DMS 273 (cell line): ENCODE results near the gene NINJ1.

Experiments used
- DNase-seq: peaks from one replicate; lab custom pipeline; 2025; ENCODE audit not compliant: unreplicated experiment; lab: John Stamatoyannopoulos, UW

NINJ1 gene

DNA sequence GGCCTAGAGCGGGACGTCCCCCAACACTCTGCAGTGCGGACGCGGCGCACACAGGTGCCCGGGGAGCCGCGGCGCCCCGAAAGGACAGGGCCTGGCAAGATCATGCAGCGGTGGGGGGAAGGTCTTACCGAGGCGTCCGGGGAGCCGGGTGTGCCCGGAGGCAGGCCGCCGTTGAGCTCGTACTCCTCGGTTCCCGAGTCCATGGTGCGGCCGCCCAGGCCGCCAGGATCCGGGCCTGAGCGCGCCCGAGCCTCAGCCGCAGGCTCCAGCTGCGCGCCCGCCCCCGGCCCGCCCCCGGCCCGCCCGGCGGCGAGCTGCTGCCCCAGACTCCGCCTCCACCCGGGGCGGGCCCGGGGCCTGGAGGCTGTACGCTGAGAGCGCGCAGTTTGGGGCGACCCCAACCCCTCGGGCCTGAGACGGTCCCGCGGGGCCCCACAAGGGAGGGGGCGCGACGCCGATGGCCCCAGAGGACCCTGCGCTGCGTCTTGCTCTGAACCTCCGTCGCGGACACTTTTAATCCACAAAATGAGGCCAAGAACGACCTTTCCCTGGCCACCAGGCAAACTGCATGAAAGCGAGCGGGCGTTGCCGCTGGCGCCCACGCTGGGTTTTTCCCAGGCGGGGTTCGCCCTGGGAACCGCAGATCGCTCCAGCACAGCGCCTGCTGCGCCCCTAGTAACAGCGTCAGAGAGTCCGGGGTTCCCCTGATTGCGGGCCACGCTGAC lies at the start of gene NINJ1:
NINJ1 (minus strand) TSS at position 237 of the 725 bp plus-strand sequence; CDS start at position 203, 34 bp downstream.
- peak; percentile 91 for DNase-seq

DNA sequence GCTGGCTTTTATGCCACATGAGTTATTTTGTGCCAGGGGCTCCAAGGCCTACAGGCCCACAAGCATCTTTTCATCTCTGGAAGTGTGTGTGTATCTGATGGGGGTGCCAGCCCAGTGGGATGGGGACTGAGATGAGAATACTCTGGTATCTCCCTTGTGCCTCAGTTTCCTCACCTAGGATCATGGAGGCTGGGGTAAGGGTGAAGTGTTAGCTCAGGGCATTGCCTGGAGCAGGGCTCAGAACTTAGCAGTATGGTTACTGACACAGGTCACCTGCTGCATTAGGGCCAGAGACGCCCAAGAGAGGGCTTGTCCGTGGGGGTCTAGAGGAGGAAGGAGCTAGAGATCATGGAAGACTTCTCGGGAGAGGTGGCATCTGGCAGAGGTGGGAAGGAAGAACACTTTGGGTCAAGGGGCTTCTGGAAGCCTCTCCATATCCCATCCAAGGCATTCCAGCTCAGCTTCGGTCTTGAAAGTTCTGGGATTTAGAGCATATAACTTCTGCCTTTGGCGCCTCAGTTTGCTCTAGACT lies 49.1 kb upstream of the NINJ1 start:
- DNase-seq: no peak

GRCh38 chr9:93182572-93182971 lies 48.5 kb upstream of the NINJ1 start:
- DNase-seq: peak; percentile 49

DNA sequence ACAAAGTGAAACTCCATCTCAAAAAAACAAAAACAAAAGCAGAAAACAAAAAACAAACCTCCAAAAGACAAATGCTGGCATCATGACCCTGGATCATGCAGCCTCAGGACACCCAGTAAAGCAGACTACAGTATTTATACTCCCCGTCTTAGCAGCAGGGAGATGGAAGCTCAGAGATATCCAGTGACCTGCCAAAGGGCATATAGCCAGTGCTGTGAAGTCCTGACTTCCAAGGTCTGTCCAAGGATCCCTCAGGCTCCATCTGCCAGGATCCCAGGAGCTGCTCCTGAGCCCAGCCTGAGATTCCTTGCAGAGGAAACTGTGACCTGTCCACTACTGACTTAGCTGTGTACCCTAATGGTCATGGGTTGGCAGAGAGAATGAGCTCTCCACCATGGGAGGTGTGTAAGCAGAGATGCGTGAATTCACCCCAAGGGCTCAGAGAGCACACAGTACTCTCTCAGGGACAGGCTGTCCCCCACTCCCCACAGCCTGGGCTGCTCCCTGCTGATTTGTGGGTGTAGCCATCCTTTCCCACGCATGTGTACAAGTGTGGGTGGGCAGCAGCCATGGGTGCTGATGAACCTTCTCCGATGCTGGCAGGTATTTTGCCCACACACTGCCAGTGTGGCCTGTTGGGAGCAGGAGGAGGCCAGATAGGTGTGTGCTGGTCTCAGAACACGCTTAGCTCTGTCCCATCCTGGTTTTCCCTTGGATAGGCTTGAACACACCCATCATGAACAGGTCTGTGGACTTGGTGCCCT lies 47.8 kb upstream of the NINJ1 start:
- peak; percentile 25 for DNase-seq

- DNase-seq: no peak
These were observed 46.9 kb upstream of the NINJ1 start for GRCh38 chr9:93180938-93181337.

DNA sequence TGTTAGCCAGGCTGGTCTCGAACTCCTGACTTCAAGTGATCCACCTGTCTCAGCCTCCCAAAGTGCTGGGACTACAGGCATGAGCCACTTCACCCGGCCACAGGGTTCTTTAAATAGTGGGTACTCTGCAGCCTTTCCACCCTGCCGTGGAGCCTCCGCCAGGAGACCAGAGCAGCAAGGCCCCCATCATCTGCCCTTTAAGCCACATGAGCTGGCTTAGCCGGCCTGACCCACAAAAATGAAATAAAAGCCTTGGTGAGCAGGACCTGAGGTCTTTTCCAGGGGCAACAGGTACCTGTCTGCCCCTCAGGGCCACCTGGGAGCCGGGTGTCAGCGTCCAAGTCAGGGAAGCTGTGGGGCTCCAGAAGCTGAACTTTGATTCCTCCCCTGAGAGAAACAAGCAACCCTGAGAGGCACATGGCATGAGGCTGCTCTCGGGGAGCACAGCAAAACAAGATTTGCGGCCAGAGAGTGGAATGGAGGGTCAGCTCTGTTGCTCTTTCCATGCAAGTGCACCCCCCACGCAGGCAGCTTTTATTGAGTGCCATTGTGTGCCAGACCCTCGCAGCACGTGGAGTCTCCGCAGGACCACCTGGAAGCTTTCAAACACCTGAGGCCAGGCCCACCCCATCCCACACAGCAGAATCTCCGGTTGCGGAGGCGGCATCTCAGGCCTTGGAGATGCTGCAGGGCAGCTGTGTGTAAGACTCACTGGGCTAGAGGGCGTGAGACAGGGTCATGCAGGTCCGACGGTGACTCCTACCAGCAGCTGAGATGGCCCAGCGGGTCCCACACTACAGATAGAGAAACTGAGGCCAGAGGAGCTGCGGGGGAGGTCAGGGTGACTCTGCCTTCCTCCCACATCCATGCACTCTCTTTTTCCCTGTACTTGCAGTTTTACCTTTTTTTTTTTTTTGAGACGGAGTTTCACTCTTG lies 45.1 kb upstream of the NINJ1 start:
- DNase-seq: no peak

DNA sequence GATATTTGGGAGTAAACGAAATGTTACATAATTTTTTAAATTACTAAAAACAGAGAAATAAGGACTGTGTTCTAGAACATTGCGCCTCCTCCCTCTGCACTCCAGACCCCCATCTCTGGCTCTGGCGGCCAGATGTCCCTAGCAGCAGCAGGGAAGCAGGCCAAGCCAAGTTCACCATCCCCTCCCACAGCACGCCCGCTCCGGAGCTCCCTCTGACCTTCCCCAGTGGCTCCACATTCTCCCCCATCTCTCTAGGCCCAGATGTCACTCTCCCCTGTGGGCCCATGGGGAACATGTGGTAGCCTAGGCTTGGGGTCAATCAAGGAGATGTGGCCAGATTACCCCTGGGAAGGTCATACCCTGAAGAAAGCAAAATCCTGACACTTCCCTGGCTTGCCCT lies 43.6 kb upstream of the NINJ1 start:
- DNase-seq: peak; percentile 71

GRCh38 chr9:93174976-93175375 lies 40.9 kb upstream of the NINJ1 start:
- DNase-seq: peak; percentile 14

GRCh38 chr9:93173365-93174051 lies 39.5 kb upstream of the NINJ1 start:
- DNase-seq: no peak

DNA sequence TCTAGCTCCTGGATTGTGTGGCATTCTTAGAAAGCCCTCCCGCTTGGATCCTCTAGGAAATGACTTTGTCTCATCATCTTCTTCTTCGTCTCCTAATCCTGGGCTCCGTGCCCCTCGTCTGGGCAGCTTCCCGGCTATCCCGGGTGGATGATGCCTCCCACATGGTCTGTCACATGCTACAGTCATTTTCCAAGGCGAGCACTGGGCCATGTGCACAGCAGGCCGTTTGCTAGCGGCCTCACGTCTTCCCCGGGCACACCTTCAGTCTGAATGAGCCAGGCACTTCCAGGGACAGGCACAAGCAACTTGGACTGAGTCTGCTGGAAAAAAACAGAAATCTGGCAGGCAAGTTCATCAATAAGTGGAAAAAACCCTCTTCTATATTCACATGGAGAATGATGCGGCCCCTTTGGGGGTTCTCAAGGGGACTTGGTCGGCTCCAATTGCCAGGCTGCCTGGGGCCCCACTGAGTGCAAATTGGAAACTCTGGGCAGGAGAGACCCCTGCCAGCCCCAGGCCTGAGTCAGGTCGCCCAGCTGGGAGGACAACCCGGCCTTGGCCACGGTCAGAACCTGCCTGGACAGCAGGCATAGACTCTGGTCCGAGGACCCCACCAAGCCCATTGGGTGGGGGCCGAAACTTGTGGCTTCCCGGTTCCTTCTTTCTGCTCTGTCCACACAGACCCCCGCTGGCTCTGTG lies 38.8 kb upstream of the NINJ1 start:
- DNase-seq: no peak

DNA sequence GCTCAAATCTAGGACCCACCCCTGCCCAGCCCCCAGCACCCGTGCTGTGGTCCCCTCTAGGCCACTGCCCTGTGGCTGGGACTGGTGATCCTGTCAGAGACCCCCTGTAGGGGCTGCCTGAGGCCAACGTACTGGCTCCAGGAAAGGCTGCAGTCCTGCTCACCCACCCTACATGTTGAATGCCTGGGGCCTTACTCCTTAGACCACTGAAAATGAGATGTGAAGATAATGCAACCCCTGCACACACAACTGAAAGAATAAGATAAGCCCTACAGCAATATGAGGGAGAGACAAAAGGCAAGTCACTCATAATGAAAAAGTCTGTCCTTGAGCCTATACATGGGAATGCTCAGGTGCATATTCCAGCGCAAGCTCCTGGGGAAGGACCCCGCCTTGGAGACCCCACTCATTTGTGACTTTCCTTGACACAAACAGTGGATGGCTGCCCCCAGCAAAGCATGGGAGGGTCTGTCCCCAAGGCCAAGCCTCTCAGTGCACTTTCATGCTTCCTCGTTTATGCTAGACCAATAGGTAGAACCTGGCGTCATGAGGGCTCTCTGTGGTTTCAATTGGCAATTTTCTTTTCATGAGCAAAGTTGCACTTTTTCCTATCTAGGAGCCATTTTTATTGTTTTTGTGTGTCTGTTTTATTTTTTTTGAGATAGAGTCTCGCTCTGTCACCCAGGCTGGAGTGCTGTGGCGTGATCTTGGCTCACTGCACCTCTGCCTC lies 37.4 kb upstream of the NINJ1 start:
- DNase-seq: no peak

GRCh38 chr9:93170571-93170970 lies 36.5 kb upstream of the NINJ1 start:
- no peak for DNase-seq

DNA sequence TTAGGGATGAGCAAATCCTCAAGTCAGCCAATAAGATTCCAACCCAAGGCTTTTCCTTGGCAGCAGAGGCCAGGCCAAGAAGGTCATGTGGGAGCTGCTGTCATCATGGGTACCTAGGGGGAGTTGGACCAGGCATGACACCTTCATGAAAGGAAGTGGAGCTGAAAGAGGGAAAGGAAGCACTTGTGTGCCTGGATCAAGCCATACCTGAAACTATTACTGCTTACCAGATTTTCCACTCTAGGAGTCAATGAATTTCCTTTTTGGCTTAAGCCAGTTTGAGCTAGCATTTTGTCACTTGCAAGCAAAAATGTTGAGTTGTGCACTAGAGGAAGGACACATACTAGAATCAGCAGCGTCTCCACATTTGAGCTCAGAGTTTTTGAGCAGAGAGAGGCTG lies 35.4 kb upstream of the NINJ1 start:
- DNase-seq: no peak

- no peak for DNase-seq
These were observed 34.5 kb upstream of the NINJ1 start for GRCh38 chr9:93168581-93168980.

DNA sequence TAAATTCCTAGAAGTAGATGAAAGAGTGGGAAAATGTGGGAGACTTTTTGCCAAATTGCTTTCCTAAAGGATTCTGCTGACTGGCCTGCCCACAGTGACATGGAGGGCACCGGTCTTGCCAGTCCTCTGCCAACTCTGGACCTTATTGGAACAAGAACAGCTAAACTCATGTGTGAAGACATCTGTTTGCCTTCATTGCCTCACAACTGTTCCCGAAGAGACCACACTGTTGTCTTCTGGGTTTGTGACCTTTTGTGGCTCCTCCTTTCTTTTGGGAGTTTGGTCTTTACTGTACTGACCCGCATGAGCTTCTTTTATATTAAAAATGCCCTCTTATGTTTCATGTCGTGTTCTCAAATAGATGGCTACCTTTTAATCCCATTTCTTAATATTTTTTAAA lies 33.8 kb upstream of the NINJ1 start:
- DNase-seq: no peak

- DNase-seq: no peak
These were observed 33.1 kb upstream of the NINJ1 start for GRCh38 chr9:93167185-93167584.

DNA sequence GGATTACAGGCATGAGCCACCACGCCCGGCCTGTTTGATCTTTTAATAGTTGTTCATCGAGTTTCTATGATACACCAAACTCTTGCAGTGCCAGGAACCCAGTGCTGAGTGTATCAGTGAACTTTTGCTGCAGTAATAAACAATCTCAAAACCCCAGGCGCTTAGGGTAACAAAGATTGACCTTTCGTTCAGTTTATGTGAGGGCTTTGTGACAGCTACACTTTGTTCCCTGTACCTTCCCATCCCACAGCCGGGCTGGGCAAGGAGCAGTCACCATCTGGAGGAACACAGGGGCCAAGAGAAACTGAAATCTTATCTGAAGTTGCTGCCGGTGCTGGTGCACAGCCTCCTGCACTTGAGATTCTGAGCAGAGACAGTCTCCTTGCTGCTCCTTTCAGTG lies 32.6 kb upstream of the NINJ1 start:
- peak; percentile 41 for DNase-seq

DNA sequence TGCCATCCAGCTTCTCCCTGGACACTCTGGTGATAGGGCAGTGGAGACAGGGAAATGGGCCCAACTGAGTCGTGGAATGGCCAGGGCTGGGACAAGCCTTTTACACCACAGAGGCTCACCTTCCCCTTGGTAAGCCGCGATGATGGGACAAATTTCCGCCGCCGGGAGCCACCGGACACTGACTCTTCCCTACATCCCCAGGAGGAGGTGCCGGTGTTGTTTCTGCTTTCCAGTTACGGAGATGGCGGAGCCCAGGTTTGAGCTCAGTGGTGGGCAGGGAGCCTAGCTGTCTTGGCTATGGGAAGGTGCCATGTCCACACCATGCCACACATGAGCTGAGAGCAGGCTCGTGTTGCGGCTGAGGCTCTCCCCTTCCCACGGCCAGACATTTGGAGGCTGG lies 30.0 kb upstream of the NINJ1 start:
- no peak for DNase-seq

- no peak for DNase-seq
These were observed 27.9 kb upstream of the NINJ1 start for GRCh38 chr9:93161786-93162562.
